ENCODE results near the gene ZNF507. TPM values are rescaled to one million over a fixed set of nuclear protein-coding genes. Genes with fewer than 3 reads are reported as not detected.

Gene ZNF507
- total RNA-seq, 1 donor from 2014 or later, result 22.4 TPM

- Histone ChIP-seq H3K79me2 (ENCODE audit: low read depth) (no peaks in the 10 kb centered on the region), H4K20me1 (ENCODE audit: low read depth) (no peaks in the 10 kb centered on the region), H3F3A (ENCODE audit: low read depth) (no peaks in the 10 kb centered on the region), H3K4me3 (no peak overlapping the region), H3K4me2 (no peak overlapping the region), H3K36me3 (peaks cover 7% of the 10 kb centered on the region), H3K4me1 (no peaks in the 10 kb centered on the region), H2AFZ (replicated peaks) (no peak overlapping the region), H3K9ac (no peak overlapping the region), H3K27me3 (no peaks in the 10 kb centered on the region), H3K27ac (no peak overlapping the region), H3K9me3 (ENCODE audit: low read depth) (no peaks in the 10 kb centered on the region)
- TF ChIP-seq EZH2phosphoT487 (IDR thresholded peaks at IDR 0.05) (no peak), CTCF (IDR thresholded peaks at IDR 0.05) (no peak), EZH2 (IDR thresholded peaks at IDR 0.05) (no peak)
- H3K27ac Mint-ChIP-seq, result peak overlapping the region; percentile 54
- no peaks in the 10 kb centered on the region for H3K27me3 Mint-ChIP-seq (ENCODE audit: insufficient read depth, low read depth)
- H3K4me1 Mint-ChIP-seq, result peaks cover 6% of the 10 kb centered on the region
- H3K9me3 Mint-ChIP-seq, result no peaks in the 10 kb centered on the region
- no peak for DNase-seq (ENCODE audit: low spot score)
- H3K4me3 Mint-ChIP-seq, result no peak overlapping the region
- H3K36me3 Mint-ChIP-seq, result peaks cover 6% of the 10 kb centered on the region
Measured at GRCh38 chr19:32388393-32388855, 43.0 kb downstream of the ZNF507 start.

- Histone ChIP-seq H3K27ac (no peak overlapping the region), H3K4me3 (no peak overlapping the region), H4K20me1 (ENCODE audit: low read depth) (no peaks in the 10 kb centered on the region), H3K9ac (no peak overlapping the region), H3K79me2 (ENCODE audit: low read depth) (no peaks in the 10 kb centered on the region), H2AFZ (replicated peaks) (no peak overlapping the region), H3K27me3 (no peaks in the 10 kb centered on the region), H3K36me3 (no peaks in the 10 kb centered on the region), H3K4me1 (no peaks in the 10 kb centered on the region), H3K9me3 (ENCODE audit: low read depth) (no peaks in the 10 kb centered on the region), H3F3A (ENCODE audit: low read depth) (no peaks in the 10 kb centered on the region), H3K4me2 (no peak overlapping the region)
- Mint-ChIP-seq H3K4me3 (no peak overlapping the region), H3K36me3 (peaks cover 2% of the 10 kb centered on the region), H3K9me3 (no peaks in the 10 kb centered on the region), H3K27ac (no peak overlapping the region), H3K4me1 (peaks cover 14% of the 10 kb centered on the region), H3K27me3 (ENCODE audit: insufficient read depth, low read depth) (no peaks in the 10 kb centered on the region)
- TF ChIP-seq CTCF (IDR thresholded peaks at IDR 0.05) (no peak), EZH2 (IDR thresholded peaks at IDR 0.05) (no peak), EZH2phosphoT487 (IDR thresholded peaks at IDR 0.05) (no peak)
- DNase-seq (ENCODE audit: low spot score), result no peak
Measured at GRCh38 chr19:32392901-32393300, 47.5 kb downstream of the ZNF507 start.

GRCh38 chr19:32396046-32396652 is 50.7 kb downstream of the ZNF507 start:
- no peak overlapping the region for H2AFZ ChIP-seq (replicated peaks)
- H3K9me3 Mint-ChIP-seq, result no peaks in the 10 kb centered on the region
- H3K36me3 ChIP-seq, result no peaks in the 10 kb centered on the region
- H3K9me3 ChIP-seq (ENCODE audit: low read depth), result no peaks in the 10 kb centered on the region
- H3K4me1 ChIP-seq, result no peaks in the 10 kb centered on the region
- no peaks in the 10 kb centered on the region for H3F3A ChIP-seq (ENCODE audit: low read depth)
- no peak for DNase-seq (ENCODE audit: low spot score)
- H3K4me3 ChIP-seq, result no peak overlapping the region
- TF ChIP-seq EZH2 (IDR thresholded peaks at IDR 0.05) (no peak), EZH2phosphoT487 (IDR thresholded peaks at IDR 0.05) (no peak), CTCF (IDR thresholded peaks at IDR 0.05) (no peak)
- H3K27me3 ChIP-seq, result no peaks in the 10 kb centered on the region
- H3K79me2 ChIP-seq (ENCODE audit: low read depth), result no peaks in the 10 kb centered on the region
- H3K36me3 Mint-ChIP-seq, result no peaks in the 10 kb centered on the region
- H3K4me3 Mint-ChIP-seq, result no peak overlapping the region
- H3K27me3 Mint-ChIP-seq (ENCODE audit: insufficient read depth, low read depth), result no peaks in the 10 kb centered on the region
- no peaks in the 10 kb centered on the region for H4K20me1 ChIP-seq (ENCODE audit: low read depth)
- H3K9ac ChIP-seq, result no peak overlapping the region
- H3K4me2 ChIP-seq, result no peak overlapping the region
- peaks cover 9% of the 10 kb centered on the region for H3K4me1 Mint-ChIP-seq
- H3K27ac ChIP-seq, result no peak overlapping the region
- H3K27ac Mint-ChIP-seq, result no peak overlapping the region
